ENCODE results near the gene RPL7L1. TPM values are rescaled to one million over a fixed set of nuclear protein-coding genes. Genes with fewer than 3 reads are reported as not detected.

Gene RPL7L1
- total and polyA plus RNA-seq, 5 donors from 2014 or later = 48.4 to 64.4 (median 56.1) TPM

DNA sequence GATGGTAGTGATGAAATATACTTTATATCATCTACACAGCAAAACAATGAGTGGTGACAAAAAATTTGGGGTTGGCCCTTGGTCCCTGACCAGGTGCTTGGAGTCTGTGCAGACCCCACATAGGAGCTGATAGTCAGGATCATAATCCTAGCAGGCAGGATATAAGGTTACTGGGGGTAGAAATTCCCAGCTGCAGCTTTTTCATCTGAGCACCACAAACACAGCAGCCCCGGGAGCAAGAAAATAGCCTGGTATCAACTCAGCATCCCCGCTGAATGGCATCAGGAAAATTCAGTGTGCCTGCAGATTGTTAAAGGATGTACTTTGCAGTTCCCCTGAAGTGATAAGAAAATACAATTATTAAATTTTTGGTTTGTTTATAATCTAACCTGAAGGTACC, 27.8 kb upstream of the RPL7L1 start:
- no peaks in the 10 kb centered on the region for H3K9me3 ChIP-seq (ENCODE audit: control insufficient read depth in 2 of 2, low read length in 2 of 2)
- Mint-ChIP-seq H3K9me3 (no peaks in the 10 kb centered on the region), H3K36me3 (peaks cover 21% of the 10 kb centered on the region), H3K4me1 (peaks cover 0 to 4% (median 2%) of the 10 kb centered on the region in 4 donors), H3K27me3 (no peaks in the 10 kb centered on the region), H3K27ac (peak overlapping the region in 1 of 3 donors; percentile 20), H3K4me3 (no peak overlapping the region)
- no peaks in the 10 kb centered on the region for H3K27me3 ChIP-seq (ENCODE audit: control insufficient read depth, insufficient read depth, low read length)
- ATAC-seq (ENCODE audit: low read depth in 2 of 2) = no peak
- no peak overlapping the region for H3K27ac ChIP-seq (ENCODE audit: insufficient read depth, low read length, poor library complexity, severe bottlenecking)
- H3K36me3 ChIP-seq (ENCODE audit: control insufficient read depth, insufficient read depth, low read length) = peaks cover 46% of the 10 kb centered on the region
- H3K4me1 ChIP-seq (ENCODE audit: control insufficient read depth, insufficient read depth, low read length, poor library complexity, severe bottlenecking) = no peaks in the 10 kb centered on the region
- no peak overlapping the region for H3K4me3 ChIP-seq (ENCODE audit: low read depth, low read length)
- no peak for DNase-seq

DNA sequence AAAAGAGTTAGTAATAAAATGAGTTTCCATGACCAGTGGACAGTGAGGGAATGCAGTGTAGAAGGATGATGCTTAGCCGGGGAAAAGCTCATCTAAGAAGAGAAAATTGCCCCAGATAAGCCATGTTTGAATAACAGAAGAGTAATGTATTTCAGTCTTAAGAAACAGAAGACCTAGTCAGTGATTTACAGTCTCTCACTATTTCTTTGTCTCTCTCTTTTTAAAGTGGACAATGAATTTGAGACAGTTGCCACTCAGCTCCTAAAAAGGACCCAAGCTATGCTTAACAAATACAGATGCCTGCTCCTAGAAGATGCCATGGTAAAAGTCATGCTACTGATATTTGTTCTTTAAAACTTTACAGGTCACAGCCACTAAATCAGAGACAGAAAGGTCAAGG, 19.4 kb upstream of the RPL7L1 start:
- H3K4me3 ChIP-seq (ENCODE audit: low read depth, low read length) = no peak overlapping the region
- no peak for ATAC-seq (ENCODE audit: low read depth in 2 of 2)
- H3K4me3 Mint-ChIP-seq = no peak overlapping the region
- H3K36me3 ChIP-seq (ENCODE audit: control insufficient read depth, insufficient read depth, low read length) = peaks cover 83% of the 10 kb centered on the region
- H3K4me1 Mint-ChIP-seq = no peaks in the 10 kb centered on the region
- H3K27ac Mint-ChIP-seq = no peak overlapping the region
- H3K9me3 ChIP-seq (ENCODE audit: control insufficient read depth in 2 of 2, low read length in 2 of 2) = no peaks in the 10 kb centered on the region
- no peaks in the 10 kb centered on the region for H3K27me3 Mint-ChIP-seq
- no peaks in the 10 kb centered on the region for H3K4me1 ChIP-seq (ENCODE audit: control insufficient read depth, insufficient read depth, low read length, poor library complexity, severe bottlenecking)
- DNase-seq = no peak
- no peaks in the 10 kb centered on the region for H3K9me3 Mint-ChIP-seq
- no peak overlapping the region for H3K27ac ChIP-seq (ENCODE audit: insufficient read depth, low read length, poor library complexity, severe bottlenecking)
- peaks cover 40% of the 10 kb centered on the region for H3K36me3 Mint-ChIP-seq
- H3K27me3 ChIP-seq (ENCODE audit: control insufficient read depth, insufficient read depth, low read length) = no peaks in the 10 kb centered on the region

DNA sequence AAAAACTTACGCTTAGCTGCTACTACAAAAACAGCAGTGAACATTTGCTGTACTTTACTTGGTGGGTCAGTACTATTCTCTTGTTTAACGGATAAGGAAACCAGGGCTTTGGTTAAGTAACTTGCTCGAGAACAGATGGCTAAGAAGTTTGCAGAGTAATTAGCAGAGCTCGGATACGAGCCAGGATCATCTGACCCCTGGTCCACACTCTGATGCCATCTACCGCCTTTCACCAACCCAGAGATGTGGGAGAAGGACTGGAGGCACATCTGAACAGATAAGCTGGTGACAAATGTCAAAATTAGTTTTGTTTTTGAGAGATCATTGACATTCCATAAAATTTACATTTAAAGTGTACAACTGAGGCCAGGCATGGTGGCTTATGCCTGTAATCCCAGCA, 18.9 kb upstream of the RPL7L1 start:
- DNase-seq (no peak), ATAC-seq (ENCODE audit: low read depth in 2 of 2) (no peak)
- Histone ChIP-seq H3K36me3 (ENCODE audit: control insufficient read depth, insufficient read depth, low read length) (peaks cover 83% of the 10 kb centered on the region), H3K27ac (ENCODE audit: insufficient read depth, low read length, poor library complexity, severe bottlenecking) (no peak overlapping the region), H3K4me1 (ENCODE audit: control insufficient read depth, insufficient read depth, low read length, poor library complexity, severe bottlenecking) (no peaks in the 10 kb centered on the region), H3K4me3 (ENCODE audit: low read depth, low read length) (no peak overlapping the region), H3K9me3 (ENCODE audit: control insufficient read depth in 2 of 2, low read length in 2 of 2) (no peaks in the 10 kb centered on the region), H3K27me3 (ENCODE audit: control insufficient read depth, insufficient read depth, low read length) (no peaks in the 10 kb centered on the region)
- Mint-ChIP-seq H3K36me3 (peaks cover 41% of the 10 kb centered on the region), H3K9me3 (no peaks in the 10 kb centered on the region), H3K27ac (no peak overlapping the region), H3K4me3 (no peak overlapping the region), H3K27me3 (no peaks in the 10 kb centered on the region), H3K4me1 (no peaks in the 10 kb centered on the region)

DNA sequence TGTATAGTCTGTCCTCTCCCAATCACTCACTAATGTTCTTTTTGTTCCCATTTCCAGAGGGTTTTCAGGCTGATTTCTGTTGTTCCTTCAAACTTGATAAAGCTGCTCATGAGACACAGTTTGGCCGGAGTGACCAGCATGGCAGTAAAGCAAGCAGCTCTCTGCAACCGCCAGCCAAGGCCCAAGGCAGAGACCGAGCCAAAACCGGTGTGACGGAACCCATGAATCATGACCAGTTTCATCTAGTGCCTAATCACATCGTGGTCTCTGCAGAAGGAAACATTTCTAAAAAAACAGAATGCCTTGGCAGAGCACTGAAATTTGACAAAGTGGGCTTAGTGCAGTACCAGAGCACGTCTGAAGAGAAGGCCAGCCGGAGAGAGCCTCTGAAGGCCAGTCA, 14.8 kb upstream of the RPL7L1 start:
- peaks cover 79% of the 10 kb centered on the region for H3K36me3 ChIP-seq (ENCODE audit: control insufficient read depth, insufficient read depth, low read length)
- H3K36me3 Mint-ChIP-seq = peaks cover 52% of the 10 kb centered on the region
- H3K27me3 ChIP-seq (ENCODE audit: control insufficient read depth, insufficient read depth, low read length) = no peaks in the 10 kb centered on the region
- peaks cover 0 to 9% (median 4%) of the 10 kb centered on the region in 4 donors for H3K4me1 Mint-ChIP-seq
- H3K27ac Mint-ChIP-seq = peak overlapping the region in 1 of 3 donors; percentile 56
- no peaks in the 10 kb centered on the region for H3K4me1 ChIP-seq (ENCODE audit: control insufficient read depth, insufficient read depth, low read length, poor library complexity, severe bottlenecking)
- no peak overlapping the region for H3K27ac ChIP-seq (ENCODE audit: insufficient read depth, low read length, poor library complexity, severe bottlenecking)
- DNase-seq (no peak), ATAC-seq (ENCODE audit: low read depth in 2 of 2) (no peak)
- H3K9me3 Mint-ChIP-seq = no peaks in the 10 kb centered on the region
- H3K27me3 Mint-ChIP-seq = no peaks in the 10 kb centered on the region
- H3K4me3 ChIP-seq (ENCODE audit: low read depth, low read length) = no peak overlapping the region
- no peak overlapping the region for H3K4me3 Mint-ChIP-seq
- no peaks in the 10 kb centered on the region for H3K9me3 ChIP-seq (ENCODE audit: control insufficient read depth in 2 of 2, low read length in 2 of 2)

DNA sequence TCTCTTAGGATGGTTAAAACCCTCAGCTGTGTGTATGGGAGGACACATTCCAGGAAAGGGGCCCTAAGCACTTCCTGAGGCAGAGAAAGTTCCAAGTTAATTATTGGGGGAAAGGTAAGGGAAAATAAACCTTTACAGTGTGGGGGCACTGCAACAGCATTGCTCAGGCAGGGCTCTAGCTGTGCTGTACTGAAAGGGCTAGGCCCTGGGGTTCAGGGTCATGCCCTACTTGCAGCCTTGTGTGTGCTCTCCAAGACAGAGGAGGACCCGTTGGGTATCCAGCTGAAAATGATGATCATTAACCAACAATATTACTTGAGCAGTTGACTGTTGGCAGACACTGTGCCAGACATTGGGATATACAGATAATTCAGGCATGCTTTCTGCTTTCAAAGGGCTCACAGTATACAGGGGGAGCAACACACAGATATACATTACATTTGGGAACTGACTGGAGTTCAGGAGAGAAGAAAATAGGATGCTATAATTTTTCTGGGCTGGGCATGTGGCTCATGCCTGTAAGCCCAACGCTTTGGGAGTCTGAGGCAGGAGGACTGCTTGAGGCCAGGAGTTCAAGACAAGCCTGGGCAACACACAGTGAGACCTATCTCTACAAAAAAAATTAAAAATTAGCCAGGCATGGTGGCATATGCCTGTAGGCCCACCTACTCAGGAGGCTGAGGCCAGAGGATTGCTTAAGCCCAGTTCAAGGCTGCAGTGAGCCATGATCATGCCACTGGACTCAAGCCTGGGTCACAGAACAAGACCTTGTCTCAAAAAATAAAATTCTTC, 9.1 kb upstream of the RPL7L1 start:
- Histone ChIP-seq H3K27me3 (ENCODE audit: control insufficient read depth, insufficient read depth, low read length) (no peaks in the 10 kb centered on the region), H3K27ac (ENCODE audit: insufficient read depth, low read length, poor library complexity, severe bottlenecking) (no peak overlapping the region), H3K9me3 (ENCODE audit: control insufficient read depth in 2 of 2, low read length in 2 of 2) (no peaks in the 10 kb centered on the region), H3K4me3 (ENCODE audit: low read depth, low read length) (no peak overlapping the region), H3K36me3 (ENCODE audit: control insufficient read depth, insufficient read depth, low read length) (peaks cover 30% of the 10 kb centered on the region), H3K4me1 (ENCODE audit: control insufficient read depth, insufficient read depth, low read length, poor library complexity, severe bottlenecking) (no peaks in the 10 kb centered on the region)
- ATAC-seq (ENCODE audit: low read depth in 2 of 2) (no peak), DNase-seq (no peak)
- Mint-ChIP-seq H3K4me1 (peaks cover 0 to 9% (median 5%) of the 10 kb centered on the region in 4 donors), H3K36me3 (peaks cover 21% of the 10 kb centered on the region), H3K4me3 (no peak overlapping the region), H3K27me3 (no peaks in the 10 kb centered on the region), H3K9me3 (no peaks in the 10 kb centered on the region), H3K27ac (no peak overlapping the region)

DNA sequence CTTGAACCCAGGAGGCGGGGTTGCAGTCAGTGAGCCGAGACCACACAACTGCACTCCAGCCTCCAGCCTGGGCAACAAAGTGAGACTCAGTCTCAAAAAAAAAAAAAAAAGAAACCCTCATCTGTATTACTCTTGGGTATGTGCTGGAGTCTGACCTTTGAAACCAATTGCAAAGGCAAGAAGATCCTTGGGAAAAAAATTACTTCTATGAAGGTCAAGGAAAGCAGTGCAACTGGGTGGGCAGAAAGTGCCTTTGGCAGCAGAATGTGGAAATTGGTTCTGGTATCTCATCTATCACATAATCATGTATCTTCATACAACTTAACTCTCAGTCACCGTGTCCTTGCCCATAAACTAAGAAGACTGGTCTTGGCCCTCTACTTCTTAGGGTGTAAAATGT, 7.7 kb upstream of the RPL7L1 start:
- Mint-ChIP-seq H3K36me3 (peaks cover 13% of the 10 kb centered on the region), H3K27ac (peak overlapping the region in 1 of 3 donors; percentile 69), H3K4me1 (peaks cover 0 to 6% (median 5%) of the 10 kb centered on the region in 4 donors), H3K9me3 (no peaks in the 10 kb centered on the region), H3K27me3 (no peaks in the 10 kb centered on the region), H3K4me3 (no peak overlapping the region)
- ATAC-seq (ENCODE audit: low read depth in 2 of 2) = no peak
- no peaks in the 10 kb centered on the region for H3K9me3 ChIP-seq (ENCODE audit: control insufficient read depth in 2 of 2, low read length in 2 of 2)
- H3K4me1 ChIP-seq (ENCODE audit: control insufficient read depth, insufficient read depth, low read length, poor library complexity, severe bottlenecking) = no peaks in the 10 kb centered on the region
- no peaks in the 10 kb centered on the region for H3K27me3 ChIP-seq (ENCODE audit: control insufficient read depth, insufficient read depth, low read length)
- peaks cover 16% of the 10 kb centered on the region for H3K36me3 ChIP-seq (ENCODE audit: control insufficient read depth, insufficient read depth, low read length)
- DNase-seq = no peak
- no peak overlapping the region for H3K4me3 ChIP-seq (ENCODE audit: low read depth, low read length)
- no peak overlapping the region for H3K27ac ChIP-seq (ENCODE audit: insufficient read depth, low read length, poor library complexity, severe bottlenecking)

DNA sequence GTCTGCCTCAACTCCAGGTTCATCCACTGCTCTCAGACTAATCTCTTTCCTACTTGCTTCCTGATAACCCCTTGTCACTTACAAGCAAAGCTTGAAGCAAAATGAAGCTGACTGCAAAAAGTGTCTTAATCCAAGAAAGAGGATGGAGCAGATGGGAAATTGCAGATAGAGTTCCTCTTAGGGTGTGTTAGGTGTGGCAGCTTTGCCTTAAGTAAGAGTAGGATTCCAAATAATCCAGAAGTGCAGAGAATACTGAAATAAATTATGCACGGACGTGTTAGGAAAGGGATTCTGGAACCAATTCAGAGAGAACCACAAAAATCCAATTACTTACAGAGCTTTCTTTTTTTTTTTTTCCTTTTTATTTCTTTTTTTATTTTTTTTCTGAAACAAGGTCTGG, 6.1 kb upstream of the RPL7L1 start:
- Mint-ChIP-seq H3K4me1 (peaks cover 0 to 2% (median 0%) of the 10 kb centered on the region in 4 donors), H3K27ac (peak overlapping the region in 1 of 3 donors; percentile 79)

DNA sequence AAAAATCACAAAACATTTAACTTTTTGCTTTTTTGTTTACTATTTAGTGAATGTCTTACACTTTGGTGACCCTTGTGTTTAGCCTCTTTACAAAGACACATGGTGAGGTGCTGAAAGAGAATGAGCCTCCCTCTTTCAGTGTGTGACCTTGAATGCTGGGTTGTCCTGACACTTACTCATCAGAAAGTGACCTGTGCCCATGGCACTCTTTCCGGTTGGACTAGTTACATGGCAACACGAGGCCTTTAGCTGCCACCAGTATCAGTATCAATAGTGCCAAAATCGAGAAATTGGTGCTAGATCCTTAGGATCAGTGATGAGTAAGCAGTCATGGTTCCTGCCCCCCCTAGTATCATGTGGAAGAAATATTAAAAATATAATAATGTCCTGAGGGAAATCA, 1.7 kb upstream of the RPL7L1 start:
- H3K4me3 ChIP-seq (ENCODE audit: low read depth, low read length) = no peak overlapping the region
- Mint-ChIP-seq H3K36me3 (peaks cover 5% of the 10 kb centered on the region), H3K4me1 (peaks cover 0 to 22% (median 6%) of the 10 kb centered on the region in 4 donors), H3K4me3 (peak overlapping the region; percentile 44 to 73 (median 59)), H3K27ac (peak overlapping the region in 1 of 3 donors; percentile 32), H3K27me3 (no peaks in the 10 kb centered on the region), H3K9me3 (no peaks in the 10 kb centered on the region)
- peaks cover 23% of the 10 kb centered on the region for H3K4me1 ChIP-seq (ENCODE audit: control insufficient read depth, insufficient read depth, low read length, poor library complexity, severe bottlenecking)
- peaks cover 9% of the 10 kb centered on the region for H3K36me3 ChIP-seq (ENCODE audit: control insufficient read depth, insufficient read depth, low read length)
- DNase-seq = no peak
- H3K9me3 ChIP-seq (ENCODE audit: control insufficient read depth in 2 of 2, low read length in 2 of 2) = no peaks in the 10 kb centered on the region
- no peaks in the 10 kb centered on the region for H3K27me3 ChIP-seq (ENCODE audit: control insufficient read depth, insufficient read depth, low read length)
- H3K27ac ChIP-seq (ENCODE audit: insufficient read depth, low read length, poor library complexity, severe bottlenecking) = no peak overlapping the region
- no peak for ATAC-seq (ENCODE audit: low read depth in 2 of 2)

More for the DNA sequence above, 6.1 kb upstream of the RPL7L1 start:
- Mint-ChIP-seq H3K27me3 (no peaks in the 10 kb centered on the region), H3K9me3 (no peaks in the 10 kb centered on the region), H3K4me3 (peak overlapping the region in 1 of 4 donors; percentile 7), H3K36me3 (peaks cover 3% of the 10 kb centered on the region)
- DNase-seq = no peak
- ATAC-seq (ENCODE audit: low read depth in 2 of 2) = no peak
- peaks cover 5% of the 10 kb centered on the region for H3K36me3 ChIP-seq (ENCODE audit: control insufficient read depth, insufficient read depth, low read length)
- H3K27me3 ChIP-seq (ENCODE audit: control insufficient read depth, insufficient read depth, low read length) = no peaks in the 10 kb centered on the region
- H3K4me3 ChIP-seq (ENCODE audit: low read depth, low read length) = no peak overlapping the region
- H3K27ac ChIP-seq (ENCODE audit: insufficient read depth, low read length, poor library complexity, severe bottlenecking) = no peak overlapping the region
- no peaks in the 10 kb centered on the region for H3K9me3 ChIP-seq (ENCODE audit: control insufficient read depth in 2 of 2, low read length in 2 of 2)
- H3K4me1 ChIP-seq (ENCODE audit: control insufficient read depth, insufficient read depth, low read length, poor library complexity, severe bottlenecking) = no peaks in the 10 kb centered on the region

Data from CD4-positive, CD25-positive, alpha-beta regulatory T cell (primary cell).